GM18502 (cell line): Measurements from ENCODE around the gene OR52I1.

Experiments
- ATAC-seq: cut with Tn5 transposase; IDR thresholded peaks from one replicate; pipeline ENCODE4 v1.9.1; 2021; ENCODE audit warnings: mild to moderate bottlenecking; ENCODE audit not compliant: unreplicated experiment, poor library complexity

OR52I1 gene

DNA sequence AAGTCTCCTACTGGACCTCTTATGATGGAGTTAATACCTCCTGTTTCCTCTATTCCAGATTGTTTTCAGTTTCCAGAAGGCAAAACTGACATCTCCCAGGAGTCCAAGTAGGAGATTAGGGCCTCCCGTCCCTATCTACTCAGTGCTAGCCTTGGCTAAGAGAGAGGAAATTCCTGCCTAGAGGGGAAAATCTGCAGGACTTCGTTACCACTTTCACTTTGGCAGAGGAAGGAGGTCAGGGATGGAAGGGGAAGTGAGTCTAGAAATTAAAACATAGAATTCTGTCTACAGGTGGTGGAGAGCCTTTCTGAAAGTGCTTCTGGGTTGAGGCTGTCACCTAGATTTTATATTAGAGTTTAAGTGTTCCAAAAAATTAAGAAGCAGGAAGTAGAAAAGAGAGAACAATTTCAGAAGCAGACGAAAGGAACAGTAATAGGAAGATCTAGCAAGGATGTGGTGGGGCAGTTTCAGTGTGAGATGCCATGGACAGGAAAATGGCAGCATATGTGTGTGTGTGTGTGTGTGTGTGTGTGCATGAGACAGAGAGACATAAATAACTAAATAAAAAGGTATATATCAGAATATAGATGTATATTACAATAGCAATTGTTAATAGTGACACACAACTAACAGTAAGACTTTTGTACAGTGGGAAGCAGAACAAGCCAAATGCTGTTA lies 16.6 kb downstream of the OR52I1 start:
- ATAC-seq = no peak

DNA sequence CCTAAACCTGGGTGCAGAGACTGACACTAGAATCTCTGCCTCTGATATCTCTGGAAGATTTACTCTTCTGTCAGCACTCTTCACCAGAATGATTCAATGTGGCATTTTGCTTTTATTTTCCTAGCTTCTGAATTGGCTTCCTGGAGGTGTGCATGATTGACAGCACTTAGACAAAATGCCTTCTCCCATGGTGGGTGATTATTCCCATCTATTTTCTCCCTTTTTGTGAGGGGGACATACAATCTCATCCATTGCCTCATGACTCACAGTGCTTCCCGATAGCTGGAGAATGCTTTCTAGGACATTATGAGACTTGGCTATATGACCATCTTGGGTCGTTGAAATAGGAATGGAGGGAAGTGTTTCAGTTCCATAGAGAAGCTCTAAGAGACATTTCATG lies 18.1 kb downstream of the OR52I1 start:
- no peak for ATAC-seq

DNA sequence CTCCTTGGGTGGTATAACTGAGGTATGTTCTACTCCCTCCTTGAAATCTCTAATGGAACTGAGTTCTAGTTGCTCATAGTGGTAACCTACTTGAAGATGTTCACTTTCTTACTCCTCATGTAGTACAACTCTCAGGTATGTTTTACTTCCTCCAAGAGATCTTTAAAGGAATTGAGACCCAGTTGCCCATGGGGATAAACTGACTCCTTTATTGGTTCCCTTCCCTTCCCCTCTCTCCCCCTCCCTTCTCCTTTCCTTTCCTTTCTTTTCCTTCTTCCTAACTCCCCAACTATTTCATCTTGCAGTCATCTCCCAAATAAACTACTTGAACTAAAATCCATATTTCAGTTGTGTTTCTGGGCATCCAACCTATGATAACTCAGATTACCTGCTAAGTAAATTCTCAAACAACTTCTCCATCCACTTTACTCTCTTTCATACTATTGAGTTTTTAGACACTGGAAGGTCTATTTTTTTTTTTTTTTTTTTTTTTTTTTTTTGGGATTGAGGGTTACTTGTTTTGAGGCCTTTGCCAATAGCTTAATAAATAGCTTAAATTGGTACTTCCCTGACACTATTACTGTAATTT lies 22.1 kb downstream of the OR52I1 start:
- ATAC-seq = no peak

DNA sequence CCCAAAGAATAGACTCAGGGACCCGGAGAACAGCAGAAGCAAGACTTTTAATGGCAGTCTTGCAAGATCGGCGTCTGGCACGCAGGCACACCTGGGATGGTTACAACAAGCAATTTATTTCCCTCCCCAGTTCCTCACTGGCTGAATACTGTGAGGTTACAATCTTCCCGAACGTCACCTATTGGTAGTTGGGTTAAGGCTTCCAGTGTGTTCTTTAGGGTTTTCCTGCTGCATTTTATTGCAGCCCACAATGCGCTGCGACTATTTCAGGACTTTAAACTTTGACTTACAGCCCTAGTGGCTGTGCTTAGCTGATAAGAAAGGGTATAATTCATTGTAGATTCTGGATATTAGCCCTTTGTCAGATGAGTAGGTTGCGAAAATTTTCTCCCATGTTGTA lies 25.7 kb downstream of the OR52I1 start:
- no peak for ATAC-seq

DNA sequence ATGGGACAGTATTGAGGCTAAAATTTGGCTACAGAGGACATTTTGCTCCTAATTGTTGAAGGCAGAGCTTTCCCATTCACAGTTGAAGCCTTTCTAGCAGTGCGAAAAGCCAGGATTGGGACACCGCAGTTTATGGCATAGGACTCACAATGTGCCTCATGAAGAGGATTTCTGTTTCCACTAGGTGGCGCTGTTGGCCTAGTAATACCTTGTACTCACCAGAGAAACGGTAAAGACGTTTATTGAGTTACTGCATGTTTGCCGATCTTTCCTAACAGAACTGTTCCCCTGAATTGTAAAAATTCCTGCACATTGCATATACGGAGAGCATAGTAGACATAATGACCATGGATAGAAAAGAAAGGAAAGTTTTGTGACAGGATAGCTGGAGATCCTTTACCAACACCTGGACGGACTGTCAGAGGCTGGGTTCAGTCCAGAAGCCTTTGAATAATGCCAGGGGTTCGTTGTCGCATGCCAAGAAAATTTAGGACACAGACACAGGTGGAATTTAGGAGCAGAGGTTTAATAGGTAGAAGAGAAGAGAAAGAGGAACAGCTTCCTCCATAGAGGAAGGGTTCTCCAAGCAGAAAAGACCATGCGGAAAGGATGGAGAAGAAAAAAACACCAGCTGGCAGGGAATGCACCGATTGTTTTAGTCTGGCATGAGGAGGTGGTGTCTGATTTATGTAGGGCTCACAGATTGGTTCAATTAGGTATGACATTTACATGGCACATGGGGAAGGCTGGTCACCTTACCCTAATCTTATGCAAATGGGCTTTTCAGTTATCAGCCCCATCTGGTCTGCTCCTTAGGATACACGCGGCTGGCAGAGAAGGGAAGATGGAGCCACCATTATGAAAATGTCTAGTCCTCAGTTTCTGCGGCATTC lies 32.6 kb downstream of the OR52I1 start:
- peak; percentile 67 for ATAC-seq

DNA sequence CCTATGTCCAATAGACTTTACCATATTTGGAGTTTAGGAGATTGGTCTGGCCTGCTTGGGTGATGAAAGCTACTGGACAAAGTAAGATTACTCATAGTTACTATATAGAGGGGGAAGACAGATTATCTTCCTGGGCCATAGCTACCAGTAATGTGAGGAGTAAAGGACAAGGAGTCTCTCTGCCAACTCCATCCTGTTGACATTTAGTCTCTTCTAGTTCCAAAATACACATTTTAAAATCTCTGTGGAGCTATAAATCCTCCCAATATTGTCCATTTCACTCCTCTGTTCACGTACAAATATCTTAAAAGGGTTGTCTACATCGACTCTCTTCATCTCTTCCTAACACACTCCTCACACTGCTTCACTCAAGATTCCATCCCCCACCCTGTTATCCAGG lies 42.3 kb downstream of the OR52I1 start:
- ATAC-seq = no peak

DNA sequence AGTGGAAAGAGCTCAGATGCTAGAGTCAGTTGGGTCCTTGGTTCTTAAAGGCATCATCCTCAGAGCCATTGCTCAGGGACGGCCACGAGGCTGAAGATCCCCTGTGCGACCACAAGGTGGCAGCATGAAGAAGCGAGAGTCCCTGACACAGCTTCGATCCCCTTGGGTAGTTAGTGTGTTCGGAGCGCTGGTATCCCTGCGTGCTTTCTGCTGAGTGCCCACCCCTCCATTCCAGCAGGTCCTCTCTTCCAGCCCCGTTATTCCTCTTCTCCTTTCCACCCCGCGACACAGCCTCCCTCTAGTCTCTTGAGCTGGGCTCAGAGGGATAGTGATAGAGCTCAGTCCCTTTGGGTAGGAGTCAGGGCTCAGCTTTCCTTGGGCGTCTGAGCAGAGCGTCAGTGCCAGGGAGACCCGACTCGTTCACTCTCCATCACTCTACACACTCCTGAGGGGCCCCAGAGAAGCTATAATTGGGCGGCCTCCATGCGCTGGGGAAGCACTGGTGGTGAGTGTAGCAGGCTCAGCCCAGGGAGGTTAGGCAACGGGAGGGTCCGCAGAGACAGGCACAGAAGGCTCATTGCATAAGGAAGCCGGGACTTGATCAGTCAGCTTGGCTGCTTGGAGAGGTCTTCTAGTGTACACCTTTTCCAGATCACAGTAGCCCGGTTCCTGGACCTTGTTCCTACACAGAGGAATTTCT lies 43.3 kb downstream of the OR52I1 start, which contains the start of gene OR51D1:
Gene OR51D1 (plus strand): TSS at position 516 of the 700 bp plus-strand sequence. CDS start 2,314 bp downstream, outside the sequence.
- peak; percentile 98 for ATAC-seq

DNA sequence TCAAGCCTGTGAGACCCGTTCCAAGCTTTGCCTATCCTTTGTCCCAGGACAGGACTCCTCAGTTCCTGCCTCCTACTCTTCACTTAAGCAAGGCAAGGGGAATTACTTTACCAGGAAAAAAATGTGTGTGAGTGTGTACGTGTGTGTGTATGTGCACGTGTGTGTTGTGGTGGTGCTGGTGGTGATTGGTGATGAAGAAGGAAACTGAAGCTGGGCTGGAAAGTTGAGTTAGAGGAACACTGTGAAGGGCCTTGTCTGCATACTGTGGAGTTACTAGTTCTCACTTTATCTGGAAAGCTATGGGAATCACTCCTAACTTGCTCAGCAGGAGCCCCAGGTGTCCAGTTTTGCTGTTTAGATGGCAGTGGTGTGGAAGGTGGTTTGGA lies 43.8 kb downstream of the OR52I1 start:
- no peak for ATAC-seq

DNA sequence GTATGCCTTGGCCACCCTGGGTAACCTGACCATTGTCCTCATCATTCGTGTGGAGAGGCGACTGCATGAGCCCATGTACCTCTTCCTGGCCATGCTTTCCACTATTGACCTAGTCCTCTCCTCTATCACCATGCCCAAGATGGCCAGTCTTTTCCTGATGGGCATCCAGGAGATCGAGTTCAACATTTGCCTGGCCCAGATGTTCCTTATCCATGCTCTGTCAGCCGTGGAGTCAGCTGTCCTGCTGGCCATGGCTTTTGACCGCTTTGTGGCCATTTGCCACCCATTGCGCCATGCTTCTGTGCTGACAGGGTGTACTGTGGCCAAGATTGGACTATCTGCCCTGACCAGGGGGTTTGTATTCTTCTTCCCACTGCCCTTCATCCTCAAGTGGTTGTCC lies 46.1 kb downstream of the OR52I1 start:
- no peak for ATAC-seq

DNA sequence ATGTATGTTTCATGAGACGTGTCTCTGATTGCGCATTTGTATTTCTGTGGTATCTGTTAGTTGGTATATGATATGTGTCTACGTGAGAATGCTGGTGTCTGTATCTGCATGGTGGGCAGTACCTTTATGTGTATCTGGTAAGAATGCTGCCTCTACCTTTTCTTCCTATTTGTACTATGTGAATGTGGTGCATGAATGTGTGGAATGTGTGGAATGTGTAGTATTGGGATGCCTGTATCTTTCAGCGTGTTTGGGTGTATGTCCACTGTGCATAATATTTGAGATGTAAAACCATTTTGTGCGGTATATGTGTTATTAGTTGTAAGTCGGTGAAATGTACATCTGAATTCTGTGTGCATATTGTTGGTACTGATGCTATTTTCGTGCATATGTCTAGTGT lies 47.7 kb downstream of the OR52I1 start:
- no peak for ATAC-seq

DNA sequence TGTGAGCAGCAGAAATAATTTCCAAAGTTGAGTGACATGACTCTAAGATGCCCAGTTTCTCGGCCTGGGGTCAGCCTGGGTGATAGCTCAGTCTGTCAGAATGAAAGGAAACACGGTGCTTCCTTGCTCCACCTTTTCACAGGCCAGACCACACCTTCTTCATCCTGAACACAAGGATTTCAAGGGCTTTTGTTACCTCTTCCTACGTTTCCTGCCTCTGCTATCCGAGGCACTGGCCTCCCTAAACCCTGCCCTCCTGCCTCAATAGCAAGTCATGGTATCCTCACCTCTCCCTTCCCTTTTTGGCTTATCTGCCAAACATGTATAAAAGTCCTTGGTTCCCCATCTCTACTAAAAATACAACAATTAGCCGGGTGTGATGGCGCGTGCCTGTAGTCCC lies 48.2 kb downstream of the OR52I1 start:
- no peak for ATAC-seq

DNA sequence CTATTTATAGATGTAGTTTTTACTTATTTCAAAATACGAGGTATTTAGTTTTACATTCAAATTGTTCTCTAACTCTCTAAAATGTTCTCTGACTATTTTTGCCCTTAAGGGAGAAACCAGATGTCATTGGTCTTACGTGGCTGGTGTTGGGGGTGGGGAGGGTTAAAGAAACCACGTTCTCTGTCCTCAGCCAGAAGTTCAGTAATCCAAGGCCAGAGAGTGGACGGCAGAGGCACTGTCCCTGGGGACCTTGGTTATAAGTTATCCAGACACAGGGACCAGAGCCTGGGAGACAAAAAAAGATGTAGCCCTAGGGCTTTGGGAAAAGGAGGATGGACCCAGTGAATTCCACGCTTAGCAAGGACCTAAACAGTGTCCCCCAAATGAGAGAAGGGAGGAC lies 49.2 kb downstream of the OR52I1 start:
- no peak for ATAC-seq

DNA sequence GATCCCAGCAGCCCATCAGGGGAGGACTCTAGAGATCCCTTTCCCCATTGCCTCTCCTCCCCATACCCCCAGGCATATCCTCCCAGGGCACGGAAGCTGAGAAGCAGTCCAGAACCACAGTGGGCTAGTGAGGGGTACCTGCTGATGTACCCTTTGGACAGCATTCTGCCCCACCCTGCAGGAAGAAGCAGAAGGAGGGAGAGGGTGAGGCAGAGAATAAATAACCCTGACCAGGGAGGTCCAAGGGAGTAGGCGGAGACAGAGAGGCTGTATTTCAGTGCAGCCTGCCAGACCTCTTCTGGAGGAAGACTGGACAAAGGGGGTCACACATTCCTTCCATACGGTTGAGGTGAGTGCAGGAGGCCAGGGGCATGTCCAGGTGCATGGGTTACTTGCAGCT lies 49.8 kb downstream of the OR52I1 start, which contains the start of gene OR51E1:
Gene OR51E1 (plus strand): TSS at position 301 of the 400 bp plus-strand sequence. CDS start 8,545 bp downstream, outside the sequence.
- ATAC-seq = no peak

DNA sequence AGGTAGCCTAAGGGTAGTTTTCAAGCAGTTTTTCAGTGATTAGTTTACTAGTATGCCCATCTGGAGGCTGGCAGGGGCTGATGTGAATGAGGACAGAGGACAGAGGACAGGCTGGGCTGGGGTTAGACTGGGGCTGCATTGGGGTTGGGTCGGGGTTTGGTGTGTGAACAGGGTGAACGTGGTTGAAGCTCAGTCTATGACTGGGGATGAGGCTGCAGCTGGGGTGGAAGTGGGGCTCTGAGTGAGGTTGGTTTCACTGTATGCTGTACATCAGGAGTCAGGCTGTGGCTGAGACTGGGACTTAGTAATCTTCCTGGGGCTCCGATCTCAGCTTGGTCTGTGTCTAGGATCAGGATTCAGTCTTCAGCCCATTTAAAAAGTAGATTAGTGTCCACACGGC lies 50.4 kb downstream of the OR52I1 start:
- ATAC-seq = no peak
